ENCODE measurements around the gene ANKRD52.

Gene ANKRD52

DNA sequence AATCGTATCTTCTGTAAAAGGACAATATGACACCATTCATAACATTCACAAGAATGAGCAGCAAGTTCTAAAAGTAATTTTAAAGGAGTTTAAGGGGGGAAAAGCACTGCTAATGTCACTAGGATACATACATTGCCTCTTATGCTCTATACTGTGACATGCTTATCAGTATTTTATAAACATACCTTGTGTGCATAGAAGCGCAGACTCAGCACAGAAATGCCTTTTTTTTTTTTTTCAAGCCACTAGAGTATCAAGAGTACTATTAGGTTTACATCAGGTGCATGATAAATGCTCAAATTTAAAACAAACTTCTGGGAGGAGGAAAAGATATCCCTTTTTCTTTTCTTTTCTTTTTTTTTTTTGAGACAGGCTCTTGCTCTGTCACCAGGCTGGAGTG lies 55.3 kb downstream of the ANKRD52 start:
- Histone ChIP-seq H2AFZ (ENCODE audit: low read depth, low read length) (no peak overlapping the region), H3K36me3 (ENCODE audit: control insufficient read depth in 1 of 2, insufficient read depth in 2 of 2, low read depth in 1 of 2, low read length in 2 of 2) (peaks cover 27 to 38% of the 10 kb centered on the region in 2 experiments), H3K27ac (ENCODE audit: low read length, poor library complexity, severe bottlenecking) (no peak overlapping the region), H3K4me1 (ENCODE audit: control insufficient read depth, insufficient read depth, low read depth, low read length) (no peaks in the 10 kb centered on the region), H2BK5ac (ENCODE audit: low read depth, low read length, poor library complexity, severe bottlenecking) (no peak overlapping the region), H4K8ac (ENCODE audit: low read length) (no peak overlapping the region), H3K9ac (ENCODE audit: low read length) (no peak overlapping the region), H3K27me3 (ENCODE audit: control insufficient read depth in 1 of 2, insufficient read depth in 1 of 2, low read length in 2 of 2) (no peaks in the 10 kb centered on the region), H3K18ac (ENCODE audit: low read depth in 1 of 2, low read length in 2 of 2) (no peak overlapping the region), H3K4me2 (ENCODE audit: low read length, poor library complexity, severe bottlenecking) (no peak overlapping the region), H3K79me1 (replicated peaks; ENCODE audit: low read length, poor library complexity, severe bottlenecking) (peaks cover 4% of the 10 kb centered on the region), H2AK5ac (ENCODE audit: low read length, severe bottlenecking) (no peak overlapping the region), H3K23ac (ENCODE audit: low read length in 2 of 2) (no peak overlapping the region), H3K9me3 (ENCODE audit: control insufficient read depth, low read length) (no peaks in the 10 kb centered on the region), H4K91ac (ENCODE audit: low read length) (no peak overlapping the region), H2BK120ac (ENCODE audit: low read depth, low read length) (no peak overlapping the region), H3K4ac (ENCODE audit: low read depth in 1 of 2, low read length in 2 of 2) (no peak overlapping the region), H2BK12ac (ENCODE audit: low read length in 2 of 2) (no peak overlapping the region), H3K14ac (ENCODE audit: low read length in 2 of 2) (no peak overlapping the region), H3K4me3 (ENCODE audit: insufficient read depth in 1 of 2, low read depth in 1 of 2, low read length in 2 of 2) (no peak overlapping the region), H2BK15ac (ENCODE audit: low read depth, poor library complexity, severe bottlenecking) (no peak overlapping the region)
- no CpG with 5 or more reads among the region's 2 CpGs for WGBS
- DNase-seq = no peak

- peaks cover 23 to 34% of the 10 kb centered on the region in 2 experiments for H3K36me3 ChIP-seq (ENCODE audit: control insufficient read depth in 1 of 2, insufficient read depth in 2 of 2, low read depth in 1 of 2, low read length in 2 of 2)
- no peak overlapping the region for H3K4ac ChIP-seq (ENCODE audit: low read depth in 1 of 2, low read length in 2 of 2)
- H2BK12ac ChIP-seq (ENCODE audit: low read length in 2 of 2) = no peak overlapping the region
- H2AFZ ChIP-seq (ENCODE audit: low read depth, low read length) = no peak overlapping the region
- no peak overlapping the region for H2BK120ac ChIP-seq (ENCODE audit: low read depth, low read length)
- H2BK5ac ChIP-seq (ENCODE audit: low read depth, low read length, poor library complexity, severe bottlenecking) = no peak overlapping the region
- no peak overlapping the region for H4K8ac ChIP-seq (ENCODE audit: low read length)
- H3K23ac ChIP-seq (ENCODE audit: low read length in 2 of 2) = no peak overlapping the region
- no peak overlapping the region for H3K4me2 ChIP-seq (ENCODE audit: low read length, poor library complexity, severe bottlenecking)
- H3K4me3 ChIP-seq (ENCODE audit: insufficient read depth in 1 of 2, low read depth in 1 of 2, low read length in 2 of 2) = no peak overlapping the region
- H2AK5ac ChIP-seq (ENCODE audit: low read length, severe bottlenecking) = no peak overlapping the region
- peaks cover 4% of the 10 kb centered on the region for H3K79me1 ChIP-seq (replicated peaks; ENCODE audit: low read length, poor library complexity, severe bottlenecking)
- H4K91ac ChIP-seq (ENCODE audit: low read length) = no peak overlapping the region
- no peaks in the 10 kb centered on the region for H3K27me3 ChIP-seq (ENCODE audit: control insufficient read depth in 1 of 2, insufficient read depth in 1 of 2, low read length in 2 of 2)
- 14% methylated on average over 1 of the region's 1 CpG for WGBS
- H3K14ac ChIP-seq (ENCODE audit: low read length in 2 of 2) = no peak overlapping the region
- no peaks in the 10 kb centered on the region for H3K4me1 ChIP-seq (ENCODE audit: control insufficient read depth, insufficient read depth, low read depth, low read length)
- H3K9me3 ChIP-seq (ENCODE audit: control insufficient read depth, low read length) = no peaks in the 10 kb centered on the region
- no peak overlapping the region for H3K27ac ChIP-seq (ENCODE audit: low read length, poor library complexity, severe bottlenecking)
- H3K18ac ChIP-seq (ENCODE audit: low read depth in 1 of 2, low read length in 2 of 2) = no peak overlapping the region
- H2BK15ac ChIP-seq (ENCODE audit: low read depth, poor library complexity, severe bottlenecking) = no peak overlapping the region
- no peak overlapping the region for H3K9ac ChIP-seq (ENCODE audit: low read length)
- no peak for DNase-seq
These were observed 55.8 kb downstream of the ANKRD52 start for GRCh38 chr12:56202366-56202765.

DNA sequence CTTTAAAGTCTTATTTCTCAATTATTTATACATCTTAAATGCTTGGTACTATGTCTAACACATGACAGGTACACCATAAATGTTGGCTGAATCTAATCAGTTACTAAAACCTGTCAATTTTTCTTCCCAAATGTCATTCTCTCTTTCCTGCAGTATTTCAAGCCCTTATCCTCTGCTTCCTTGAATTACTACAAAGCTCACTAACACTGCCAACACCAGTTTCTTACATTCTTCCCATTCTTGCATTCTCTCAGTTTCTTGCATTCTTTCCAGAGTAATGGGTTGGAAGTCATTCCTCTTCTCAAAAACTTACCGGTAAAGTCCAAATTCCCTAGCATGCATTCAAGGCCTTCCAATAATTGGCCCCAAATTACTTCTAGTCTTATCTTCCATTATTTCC lies 59.3 kb downstream of the ANKRD52 start:
- H3K9me3 ChIP-seq (ENCODE audit: control insufficient read depth, low read length) = no peaks in the 10 kb centered on the region
- no peak overlapping the region for H3K9ac ChIP-seq (ENCODE audit: low read length)
- H3K18ac ChIP-seq (ENCODE audit: low read depth in 1 of 2, low read length in 2 of 2) = no peak overlapping the region
- H2BK12ac ChIP-seq (ENCODE audit: low read length in 2 of 2) = no peak overlapping the region
- H3K79me1 ChIP-seq (replicated peaks; ENCODE audit: low read length, poor library complexity, severe bottlenecking) = no peaks in the 10 kb centered on the region
- 82% methylated on average over 1 of the region's 1 CpG for WGBS
- H2AFZ ChIP-seq (ENCODE audit: low read depth, low read length) = no peak overlapping the region
- H3K23ac ChIP-seq (ENCODE audit: low read length in 2 of 2) = no peak overlapping the region
- H3K14ac ChIP-seq (ENCODE audit: low read length in 2 of 2) = no peak overlapping the region
- H2BK120ac ChIP-seq (ENCODE audit: low read depth, low read length) = no peak overlapping the region
- H2AK5ac ChIP-seq (ENCODE audit: low read length, severe bottlenecking) = no peak overlapping the region
- H2BK15ac ChIP-seq (ENCODE audit: low read depth, poor library complexity, severe bottlenecking) = no peak overlapping the region
- H3K4ac ChIP-seq (ENCODE audit: low read depth in 1 of 2, low read length in 2 of 2) = no peak overlapping the region
- H3K36me3 ChIP-seq (ENCODE audit: control insufficient read depth in 1 of 2, insufficient read depth in 2 of 2, low read depth in 1 of 2, low read length in 2 of 2) = no peaks in the 10 kb centered on the region
- no peaks in the 10 kb centered on the region for H3K27me3 ChIP-seq (ENCODE audit: control insufficient read depth in 1 of 2, insufficient read depth in 1 of 2, low read length in 2 of 2)
- no peak overlapping the region for H3K27ac ChIP-seq (ENCODE audit: low read length, poor library complexity, severe bottlenecking)
- H3K4me1 ChIP-seq (ENCODE audit: control insufficient read depth, insufficient read depth, low read depth, low read length) = no peaks in the 10 kb centered on the region
- no peak overlapping the region for H3K4me3 ChIP-seq (ENCODE audit: insufficient read depth in 1 of 2, low read depth in 1 of 2, low read length in 2 of 2)
- H2BK5ac ChIP-seq (ENCODE audit: low read depth, low read length, poor library complexity, severe bottlenecking) = no peak overlapping the region
- no peak overlapping the region for H4K91ac ChIP-seq (ENCODE audit: low read length)
- H4K8ac ChIP-seq (ENCODE audit: low read length) = no peak overlapping the region
- no peak overlapping the region for H3K4me2 ChIP-seq (ENCODE audit: low read length, poor library complexity, severe bottlenecking)
- DNase-seq = no peak

GRCh38 chr12:56197921-56198635 lies 60.1 kb downstream of the ANKRD52 start:
- Histone ChIP-seq H3K4me3 (ENCODE audit: insufficient read depth in 1 of 2, low read depth in 1 of 2, low read length in 2 of 2) (no peak overlapping the region), H3K36me3 (ENCODE audit: control insufficient read depth in 1 of 2, insufficient read depth in 2 of 2, low read depth in 1 of 2, low read length in 2 of 2) (no peaks in the 10 kb centered on the region), H4K91ac (ENCODE audit: low read length) (no peak overlapping the region), H3K4me1 (ENCODE audit: control insufficient read depth, insufficient read depth, low read depth, low read length) (no peaks in the 10 kb centered on the region), H3K9me3 (ENCODE audit: control insufficient read depth, low read length) (no peaks in the 10 kb centered on the region), H3K14ac (ENCODE audit: low read length in 2 of 2) (no peak overlapping the region), H2BK120ac (ENCODE audit: low read depth, low read length) (no peak overlapping the region), H3K27me3 (ENCODE audit: control insufficient read depth in 1 of 2, insufficient read depth in 1 of 2, low read length in 2 of 2) (no peaks in the 10 kb centered on the region), H2AFZ (ENCODE audit: low read depth, low read length) (no peak overlapping the region), H3K4ac (ENCODE audit: low read depth in 1 of 2, low read length in 2 of 2) (no peak overlapping the region), H2BK12ac (ENCODE audit: low read length in 2 of 2) (no peak overlapping the region), H3K27ac (ENCODE audit: low read length, poor library complexity, severe bottlenecking) (no peak overlapping the region), H2BK15ac (ENCODE audit: low read depth, poor library complexity, severe bottlenecking) (peak overlapping the region; percentile 8), H4K8ac (ENCODE audit: low read length) (no peak overlapping the region), H3K23ac (ENCODE audit: low read length in 2 of 2) (no peak overlapping the region), H3K4me2 (ENCODE audit: low read length, poor library complexity, severe bottlenecking) (no peak overlapping the region), H3K9ac (ENCODE audit: low read length) (no peak overlapping the region), H3K18ac (ENCODE audit: low read depth in 1 of 2, low read length in 2 of 2) (no peak overlapping the region), H3K79me1 (replicated peaks; ENCODE audit: low read length, poor library complexity, severe bottlenecking) (no peaks in the 10 kb centered on the region), H2AK5ac (ENCODE audit: low read length, severe bottlenecking) (no peak overlapping the region), H2BK5ac (ENCODE audit: low read depth, low read length, poor library complexity, severe bottlenecking) (no peak overlapping the region)
- DNase-seq = no peak
- 92% methylated on average over 9 of the region's 9 CpGs for WGBS
